NCI-H2029 treated with DMSO at 0.1 percent for 48 hours (cell line): Measurements from ENCODE around the gene KARS1.
"Not testable (repeated sequence)": the region's sequence is repeated elsewhere in the genome, so short reads cannot be mapped to it uniquely, and the experiment has no call there.

Experiments used
- DNase-seq: peaks from one replicate; lab custom pipeline; 2025; lab: John Stamatoyannopoulos, UW

KARS1 gene

DNA sequence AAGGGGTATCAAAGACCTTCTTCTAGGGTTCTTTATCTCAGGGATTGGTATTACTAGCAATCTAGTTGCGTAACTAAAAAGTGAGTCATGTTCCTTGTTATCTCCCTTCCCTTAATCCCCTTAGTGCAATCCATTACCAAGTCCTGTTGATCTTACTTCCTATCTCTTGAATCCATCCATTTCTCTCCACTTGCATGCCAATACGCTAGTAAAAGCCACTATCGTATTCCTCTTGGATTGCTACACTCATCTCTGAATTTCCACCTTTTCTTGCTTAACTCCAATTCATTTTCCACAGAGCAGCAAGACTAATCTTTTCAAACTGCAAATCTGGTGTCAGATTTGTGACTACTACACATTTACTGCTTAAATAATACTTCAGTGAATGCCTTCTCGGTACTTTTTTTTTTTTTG lies 22.5 kb downstream of the KARS1 start:
- no peak for DNase-seq

DNA sequence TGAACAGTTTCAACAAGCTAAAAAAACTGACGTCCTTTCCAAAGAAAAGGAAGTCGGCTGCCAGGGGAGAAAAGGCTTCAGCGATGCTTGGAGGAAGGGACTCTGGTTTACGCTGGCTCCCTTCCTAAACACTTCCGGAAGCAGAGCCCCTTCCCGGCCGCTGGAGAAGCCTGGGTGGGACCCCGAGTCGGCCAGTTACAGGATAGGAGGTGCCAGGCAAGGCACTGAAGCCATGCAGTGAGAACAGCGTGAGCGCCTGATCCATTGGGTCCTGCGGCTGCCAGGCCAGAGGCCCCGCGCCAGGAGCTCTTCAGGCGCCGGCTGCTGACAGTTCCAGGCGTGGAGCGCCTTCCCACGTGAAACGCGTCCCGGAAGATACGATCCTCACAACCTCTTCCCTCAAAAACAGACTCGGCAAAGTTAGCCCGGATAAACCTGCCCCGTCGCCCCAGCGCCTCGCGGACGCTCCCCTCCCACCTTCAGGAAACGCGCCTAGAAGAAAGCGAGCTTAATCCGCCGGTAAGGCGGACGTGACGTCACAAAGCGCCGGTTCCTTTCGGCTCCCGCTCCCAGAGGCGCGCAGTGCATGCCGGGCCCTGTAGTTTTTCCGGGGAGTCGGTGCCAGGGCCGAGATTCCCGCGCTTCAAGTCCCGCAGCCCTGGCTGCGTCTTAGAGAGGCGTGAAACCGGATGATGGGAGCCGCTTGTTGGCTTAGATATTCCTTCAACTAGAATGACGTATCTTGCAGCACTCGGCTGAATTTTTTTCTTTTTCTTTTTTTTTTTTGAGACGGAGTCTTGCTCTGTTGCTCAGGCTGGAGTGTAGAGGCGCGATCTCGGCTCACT lies 24.5 kb downstream of the KARS1 start, which contains the start of gene ADAT1:
Gene ADAT1, minus strand, starts transcription at position 521 of the 845 bp plus-strand sequence. CDS start 2,482 bp downstream, outside the sequence.
- DNase-seq: peak; percentile 67

DNA sequence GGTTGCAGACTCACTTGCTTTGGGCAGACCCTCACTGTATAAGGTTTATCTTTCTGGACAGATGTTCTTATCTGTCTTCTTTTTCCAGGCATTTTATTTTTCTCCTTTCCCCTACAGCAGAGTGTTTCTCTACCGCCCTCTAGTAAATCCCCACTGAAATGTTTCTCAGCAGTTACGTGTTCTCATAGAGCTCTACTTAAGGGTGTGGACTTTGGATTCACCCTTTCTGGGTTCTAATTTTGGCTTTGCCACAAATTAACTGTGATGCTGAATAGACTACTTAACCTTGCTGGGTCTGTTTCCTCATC lies 26.3 kb downstream of the KARS1 start:
- no peak for DNase-seq

DNA sequence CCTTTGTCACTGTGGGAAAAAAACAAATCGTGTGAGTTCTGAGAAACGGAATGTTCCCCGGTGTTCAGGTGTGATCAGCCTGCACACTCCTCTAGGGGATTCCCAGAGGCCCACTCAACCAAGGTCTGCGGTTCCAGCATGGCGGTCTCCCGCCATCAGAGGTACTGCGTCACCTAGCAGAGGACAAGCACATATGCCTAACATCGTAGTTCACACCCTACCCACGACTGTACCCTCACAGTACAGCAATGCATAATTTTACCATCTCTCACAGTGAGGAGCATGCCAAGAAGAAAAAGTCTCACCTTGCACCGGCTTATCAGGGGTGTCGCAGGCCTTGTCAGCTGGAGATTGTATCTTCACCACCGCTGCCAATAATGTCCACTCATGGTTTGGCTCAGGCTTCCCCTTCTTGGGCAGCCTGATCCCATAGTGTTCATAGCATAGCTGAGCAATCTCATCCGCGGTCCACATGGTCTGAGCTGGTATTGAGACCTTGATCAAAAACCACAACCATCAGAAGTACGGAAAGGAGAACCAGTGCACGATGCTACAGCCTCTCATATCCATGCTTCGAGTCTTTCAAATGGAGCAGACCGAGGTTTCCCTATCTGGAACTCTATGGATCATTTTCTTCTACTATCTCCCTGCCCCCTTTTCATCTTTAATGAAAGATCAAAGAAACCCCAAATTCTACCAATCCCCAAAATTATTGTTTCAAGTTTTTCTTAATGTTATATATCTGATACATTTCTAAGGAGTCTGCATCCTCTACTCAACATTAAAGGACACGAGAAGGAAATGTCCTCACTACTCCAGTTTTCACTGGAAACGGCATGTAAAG lies 26.9 kb downstream of the KARS1 start:
- no peak for DNase-seq

DNA sequence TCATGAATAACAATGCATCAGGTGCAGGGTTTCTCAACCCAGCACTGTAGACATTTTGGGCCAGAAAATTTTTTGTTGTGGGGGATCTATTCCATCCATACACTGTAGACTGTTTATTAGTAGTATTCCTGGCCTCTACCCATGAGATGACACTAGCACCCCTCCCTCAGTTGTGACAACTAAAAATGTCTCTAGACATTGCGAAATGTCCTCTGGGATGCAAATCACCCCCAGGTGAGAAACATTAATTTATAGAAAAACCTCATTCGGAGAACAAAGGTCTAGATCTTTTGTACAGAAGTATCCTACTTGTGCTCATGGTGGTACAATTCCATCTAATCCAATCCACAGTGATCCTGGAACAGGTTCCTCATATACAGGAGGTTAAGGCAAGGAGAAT lies 28.7 kb downstream of the KARS1 start:
- DNase-seq: no peak

GRCh38 chr16:75617121-75617520 lies 30.3 kb downstream of the KARS1 start:
- no peak for DNase-seq

- DNase-seq: no peak
These were observed 30.9 kb downstream of the KARS1 start for GRCh38 chr16:75616521-75617010.

DNA sequence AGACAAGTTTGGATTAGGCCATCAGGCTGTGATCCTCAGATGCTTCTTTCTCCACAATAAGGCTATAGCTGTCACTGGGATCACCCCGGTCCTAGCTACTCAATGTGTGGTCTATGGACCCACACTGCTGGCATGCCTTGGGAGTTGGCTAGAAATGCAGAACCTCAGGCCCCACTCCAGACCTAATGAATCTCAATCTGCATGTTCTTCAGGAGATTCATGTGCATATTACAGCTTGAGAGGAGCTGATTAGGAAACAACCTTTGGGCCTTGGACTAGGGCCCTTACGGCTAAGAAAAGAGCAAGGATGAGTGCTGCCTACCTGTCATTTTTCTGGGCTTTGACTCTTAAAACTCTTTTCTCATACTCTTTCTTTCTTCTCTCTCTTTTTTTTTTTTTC lies 31.8 kb downstream of the KARS1 start:
- no peak for DNase-seq

- DNase-seq: no peak
These were observed 33.2 kb downstream of the KARS1 start for GRCh38 chr16:75614066-75614897.

DNA sequence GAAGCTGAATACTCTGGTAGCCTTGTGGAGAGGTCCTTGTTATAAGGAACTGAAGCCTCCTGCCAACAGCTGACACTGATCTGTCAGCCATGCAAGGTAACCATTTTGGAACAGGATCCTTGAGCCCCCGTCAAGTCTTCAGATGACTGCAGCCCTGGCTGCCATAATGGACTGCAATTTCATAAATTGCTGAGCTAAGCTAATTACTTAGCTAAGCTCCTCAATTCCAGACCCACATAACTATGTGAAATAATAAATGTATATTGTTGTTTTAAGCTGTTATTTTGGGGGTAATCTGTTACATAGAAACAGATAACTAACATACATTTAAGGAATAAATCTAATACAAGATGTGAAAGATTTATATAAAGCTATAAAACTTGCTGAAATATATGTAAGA lies 41.0 kb downstream of the KARS1 start:
- DNase-seq: no peak

GRCh38 chr16:75603241-75603640 lies 44.2 kb downstream of the KARS1 start:
- no peak for DNase-seq

GRCh38 chr16:75599452-75600277 lies 47.8 kb downstream of the KARS1 start:
- no peak for DNase-seq

DNA sequence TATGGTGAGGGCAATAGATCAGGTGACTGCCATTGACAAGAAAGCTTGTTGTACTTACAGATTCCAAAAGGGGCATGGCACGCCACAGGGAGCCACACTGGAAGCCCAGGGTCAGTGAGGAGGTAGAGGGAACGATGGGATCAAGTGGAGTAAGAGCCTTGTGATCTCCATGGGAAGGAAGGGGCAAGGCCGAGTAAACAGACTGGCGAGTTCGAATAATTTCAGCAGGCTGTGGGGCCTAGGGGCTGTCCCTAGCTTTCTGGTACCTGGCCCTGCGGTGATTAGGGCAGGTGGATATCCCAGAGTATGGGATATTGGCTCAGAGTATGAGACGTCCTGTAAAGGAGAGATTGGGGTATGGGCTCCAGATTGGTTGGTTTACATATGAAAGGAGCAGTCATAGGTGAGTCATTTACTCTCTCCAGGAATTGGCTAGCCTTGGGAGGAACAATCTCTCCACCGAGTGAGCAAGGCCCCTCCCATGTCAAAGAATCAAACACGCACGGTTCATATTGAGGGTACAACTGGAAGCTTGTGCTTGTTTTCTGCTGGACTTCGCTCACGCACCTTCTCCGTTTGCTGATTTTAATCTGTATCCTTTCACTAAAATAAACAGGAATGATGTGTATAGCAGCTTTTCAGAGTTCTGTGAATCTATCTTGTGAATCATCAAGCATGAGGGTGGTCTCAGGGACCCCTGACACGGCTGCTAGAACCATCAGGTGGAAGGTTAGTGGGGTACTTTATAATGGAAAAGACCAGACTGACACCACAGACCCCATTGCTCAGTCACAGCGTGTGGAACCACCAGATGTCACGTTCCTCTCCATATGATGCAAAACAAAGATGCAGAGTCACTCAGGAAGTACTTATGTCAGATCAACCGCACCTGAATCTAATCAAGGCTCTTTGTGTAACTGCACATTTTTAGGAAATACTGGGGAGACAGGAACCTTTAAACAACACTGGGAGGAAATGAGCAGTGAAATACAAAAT lies 53.3 kb downstream of the KARS1 start:
- no peak for DNase-seq

DNA sequence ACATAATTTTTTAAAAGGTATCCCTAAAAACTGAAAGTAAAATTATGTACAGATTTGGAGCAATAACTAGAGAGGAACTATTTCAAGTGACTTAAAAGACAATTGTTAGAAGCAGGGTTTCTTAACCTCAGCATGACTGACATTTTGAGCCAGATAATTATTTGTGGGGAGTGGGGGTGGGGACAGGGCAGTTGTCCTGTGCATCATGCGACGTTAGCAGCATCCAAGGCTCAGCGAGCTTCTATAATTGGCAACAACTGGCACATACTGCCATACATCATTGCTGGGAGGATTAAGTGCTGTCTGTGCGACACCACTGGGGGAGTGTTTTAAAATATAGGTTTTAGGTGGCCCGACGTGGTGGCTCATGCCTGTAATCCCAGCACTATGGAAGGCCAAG lies 54.2 kb downstream of the KARS1 start:
- DNase-seq: no peak

DNA sequence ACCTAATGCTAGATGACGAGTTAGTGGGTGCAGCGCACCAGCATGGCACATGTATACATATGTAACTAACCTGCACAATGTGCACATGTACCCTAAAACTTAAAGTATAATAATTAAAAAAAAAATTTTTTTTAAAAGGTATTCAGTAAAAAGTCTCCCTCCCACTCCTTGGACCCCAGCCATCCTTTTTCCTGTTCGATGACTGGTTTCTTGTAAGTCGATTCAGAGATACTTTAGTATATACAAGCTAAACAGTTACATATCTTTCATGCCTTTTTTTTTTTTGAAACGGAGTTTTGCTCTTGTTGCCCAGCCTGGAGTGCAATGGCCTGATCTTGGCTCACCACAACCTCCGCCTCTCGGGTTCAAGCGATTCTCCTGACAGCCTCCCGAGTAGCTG lies 55.5 kb downstream of the KARS1 start:
- not testable (repeated sequence) for DNase-seq

- no peak for DNase-seq
These were observed 56.3 kb downstream of the KARS1 start for GRCh38 chr16:75590920-75591843.

- DNase-seq: no peak
These were observed 58.2 kb downstream of the KARS1 start for GRCh38 chr16:75589306-75589705.

DNA sequence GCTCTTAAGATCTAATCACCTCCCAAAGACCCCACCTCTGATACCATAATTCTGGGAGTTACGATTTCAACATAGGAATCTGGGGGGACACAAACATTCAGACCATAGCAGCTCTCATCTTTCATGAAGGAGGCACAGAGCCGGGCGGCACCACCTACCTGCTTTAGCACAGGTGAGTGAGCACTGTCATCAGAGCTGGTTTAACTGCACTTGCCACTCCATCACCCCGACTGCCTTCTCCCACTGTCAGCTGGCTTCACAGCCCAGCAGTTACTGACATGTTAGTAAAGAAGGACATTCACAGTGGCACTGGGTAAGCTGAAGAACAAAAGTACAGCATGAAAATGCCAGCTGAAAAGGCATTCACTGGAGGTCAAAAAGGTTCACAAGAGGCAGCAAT lies 58.7 kb downstream of the KARS1 start:
- DNase-seq: no peak

DNA sequence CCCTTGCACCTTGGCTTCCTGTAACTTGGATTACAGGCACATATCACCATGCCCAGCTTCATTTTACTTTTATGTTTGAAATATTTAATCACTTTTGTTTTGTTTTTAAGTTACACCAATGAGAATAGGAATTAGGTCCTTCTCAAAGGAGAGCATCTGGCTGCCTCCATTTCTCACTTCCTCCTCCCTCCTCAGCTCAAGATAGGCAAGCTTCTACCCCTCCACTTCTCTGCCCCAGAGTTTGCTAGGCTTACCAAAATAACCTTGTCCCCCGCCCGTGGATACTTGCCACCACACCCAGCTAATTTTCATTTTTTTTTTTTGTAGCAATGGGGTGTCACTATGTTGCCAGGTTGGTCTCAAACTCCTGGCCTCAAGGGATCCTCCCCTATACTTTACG lies 63.4 kb downstream of the KARS1 start:
- no peak for DNase-seq
